Myometrial cell (primary cell): ENCODE results near the gene TMEM140. TPM values are rescaled to one million over a fixed set of nuclear protein-coding genes. Genes with fewer than 3 reads are reported as not detected.

Experiments
- total RNA-seq: library from RNA; depleted of rRNA; stranded (reverse); fragments of >200 nt; gene quantifications from 2 replicates; pipeline ENCODE4 v1.2.3, GENCODE V29; 2015

The TMEM140 gene
- 6.9 and 9.2 TPM in 2 replicates for total RNA-seq

GRCh38 chr7:135147899-135148721, at the start of gene TMEM140:
TMEM140 (plus strand) TSS chr7:135148072; CDS start chr7:135164442, 16,370 bp downstream.

DNA sequence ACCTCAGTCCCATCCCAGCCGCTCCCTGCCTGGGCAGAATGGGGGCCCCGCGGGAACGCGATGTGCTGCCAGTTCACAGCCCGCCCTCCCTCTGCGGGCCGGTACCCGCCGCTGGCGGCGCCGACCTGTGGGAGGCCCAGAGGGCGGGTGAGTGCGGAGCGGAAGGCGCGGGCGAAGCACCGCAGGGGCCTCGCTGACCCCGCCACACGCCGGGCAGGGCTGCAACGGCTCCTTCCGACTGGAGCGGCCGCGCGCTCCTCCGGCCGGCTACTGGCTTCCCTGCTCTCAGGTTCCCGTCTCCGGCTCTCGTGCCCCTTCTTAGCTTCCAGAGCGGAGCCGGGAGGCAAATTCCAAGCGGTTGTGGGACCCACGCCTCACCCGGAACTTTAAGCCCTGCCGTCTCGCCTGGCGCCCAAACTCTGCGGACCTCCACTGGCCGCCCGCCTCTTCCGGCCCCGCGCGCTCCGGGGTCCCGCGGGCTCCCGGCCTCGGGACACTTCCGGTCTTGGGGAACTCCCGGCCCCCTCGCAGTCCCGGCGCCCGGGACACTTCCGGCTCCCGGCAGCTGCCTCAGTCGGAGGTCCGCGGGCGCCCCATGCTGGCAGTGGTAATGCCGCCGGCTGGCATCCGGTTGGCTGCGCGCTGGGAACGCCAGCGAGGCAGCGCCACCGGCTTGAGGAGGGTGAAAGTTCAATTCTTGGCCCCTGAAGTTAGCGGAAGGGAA, 22.6 kb downstream of the TMEM140 start, which contains the start of gene CYREN:
CYREN (minus strand) TSS at position 434 of the 724 bp plus-strand sequence. CDS start 1,785 bp downstream, outside the sequence.

GRCh38 chr7:135211179-135211945, 63.5 kb downstream of the TMEM140 start, which contains the start of gene WDR91:
WDR91 (minus strand) TSS chr7:135211526; CDS start chr7:135211502, 24 bp downstream.

Other genes with a start within 250 kb of the TMEM140 start
- gene AGBL3, start 161.6 kb upstream of the TMEM140 start, total RNA-seq, result 0.58 and 2.1 TPM in 2 replicates
- 19.3 and 28.0 TPM in 2 replicates for gene CYREN, start 22.6 kb downstream of the TMEM140 start, total RNA-seq
- gene WDR91, start 63.5 kb downstream of the TMEM140 start, total RNA-seq, result 4.6 and 6.9 TPM in 2 replicates
- not detected in 2 replicates for gene STRA8, start 85.8 kb downstream of the TMEM140 start, total RNA-seq